ENCODE results near the gene ROR1.

Gene ROR1

GRCh38 chr1:63943393-63943792, 169.6 kb downstream of the ROR1 start:
- no peak for DNase-seq

DNA sequence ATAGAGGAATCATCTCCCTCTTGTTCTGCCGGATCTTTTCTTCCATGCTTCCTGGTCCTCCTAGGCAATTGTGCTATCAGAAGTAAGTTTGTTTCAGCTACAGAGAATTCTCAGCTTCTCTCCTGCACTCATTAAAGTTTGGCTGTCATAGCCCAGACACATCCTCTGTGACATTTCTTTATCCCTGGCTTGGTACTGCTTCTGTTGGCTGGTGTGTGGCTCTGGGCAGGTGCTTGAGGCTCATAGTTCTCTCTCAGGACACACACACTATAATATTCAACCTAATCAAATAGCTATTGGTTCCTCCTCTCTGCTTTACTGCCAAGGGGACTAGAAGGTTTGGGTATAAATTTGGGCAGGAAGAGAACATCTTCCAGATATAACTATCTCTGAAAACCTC, 172.1 kb downstream of the ROR1 start:
- no peak for DNase-seq

DNA sequence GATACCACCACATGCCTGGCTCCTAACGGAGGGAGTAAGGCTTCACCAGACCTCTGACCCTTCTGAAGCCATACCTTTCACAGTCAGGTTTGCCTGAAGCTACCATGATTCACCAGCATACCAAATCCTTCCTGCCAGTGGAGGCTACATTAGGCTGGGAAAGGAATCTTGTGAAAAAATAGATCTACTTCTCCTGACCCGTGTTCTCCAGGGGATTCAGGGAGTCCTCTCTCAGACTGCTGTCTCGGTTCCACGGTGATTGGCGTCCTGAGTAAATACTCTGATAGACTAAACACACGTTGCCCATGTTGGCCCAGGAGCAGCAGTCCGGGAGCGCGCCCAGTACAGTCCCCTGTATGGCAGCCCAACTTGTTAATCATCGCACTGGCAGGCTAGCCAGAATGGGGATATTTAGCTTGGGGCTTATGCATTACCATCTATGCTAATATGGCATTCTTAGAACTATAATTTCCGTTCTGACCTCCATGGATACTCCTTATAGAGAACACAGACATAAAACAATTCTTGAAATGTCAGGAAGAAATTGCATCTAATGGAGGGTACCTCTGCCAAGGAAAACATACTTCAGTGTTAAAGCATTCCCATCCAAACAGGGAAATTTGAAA, 173.2 kb downstream of the ROR1 start:
- DNase-seq: no peak

- DNase-seq: no peak
Measured at GRCh38 chr1:63947904-63948303, 174.1 kb downstream of the ROR1 start.

DNA sequence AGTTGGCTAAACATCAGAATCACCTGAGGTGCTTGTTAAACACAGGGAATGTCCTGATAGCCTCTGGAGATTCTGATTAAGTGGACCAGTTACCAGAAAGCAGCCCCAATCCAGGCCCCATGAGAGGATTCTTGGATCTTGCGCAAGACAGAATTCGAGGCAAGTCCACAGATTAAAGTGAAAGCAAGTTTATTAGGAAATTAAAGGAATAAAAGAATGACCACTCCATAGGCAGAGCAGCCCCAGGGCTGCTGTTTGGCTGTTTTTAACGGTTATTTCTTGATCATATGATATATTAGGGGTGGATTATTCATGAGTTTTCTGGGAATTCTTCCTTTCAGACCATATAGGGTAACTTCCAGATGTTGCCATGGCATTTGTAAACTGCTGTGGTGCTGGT, 176.2 kb downstream of the ROR1 start:
- DNase-seq: no peak

GRCh38 chr1:63951059-63951946, 177.5 kb downstream of the ROR1 start:
- no peak for DNase-seq

DNA sequence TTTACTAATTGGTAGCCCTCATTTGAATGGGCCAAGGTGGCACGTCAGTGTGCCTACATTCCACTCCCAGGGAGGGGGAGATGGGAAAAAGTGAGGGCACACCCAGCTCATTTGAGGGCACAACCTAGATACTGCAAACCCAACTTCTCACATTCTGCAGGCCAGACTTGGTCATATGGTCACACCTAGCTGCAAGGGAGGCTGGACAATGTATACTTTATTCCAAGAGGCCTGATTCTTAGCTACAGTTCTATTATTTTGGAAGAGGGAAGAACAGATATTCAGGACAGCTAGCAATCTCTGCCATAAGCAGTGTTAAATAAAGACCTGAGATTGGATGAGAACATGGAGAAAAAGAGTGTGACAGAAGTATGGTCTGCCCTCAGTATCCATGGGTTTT, 180.4 kb downstream of the ROR1 start:
- no peak for DNase-seq

- DNase-seq: no peak
Measured at GRCh38 chr1:63955370-63956145, 181.7 kb downstream of the ROR1 start.

- no peak for DNase-seq
Measured at GRCh38 chr1:63958556-63958955, 184.7 kb downstream of the ROR1 start.

GRCh38 chr1:63960326-63960725, 186.5 kb downstream of the ROR1 start:
- no peak for DNase-seq

DNA sequence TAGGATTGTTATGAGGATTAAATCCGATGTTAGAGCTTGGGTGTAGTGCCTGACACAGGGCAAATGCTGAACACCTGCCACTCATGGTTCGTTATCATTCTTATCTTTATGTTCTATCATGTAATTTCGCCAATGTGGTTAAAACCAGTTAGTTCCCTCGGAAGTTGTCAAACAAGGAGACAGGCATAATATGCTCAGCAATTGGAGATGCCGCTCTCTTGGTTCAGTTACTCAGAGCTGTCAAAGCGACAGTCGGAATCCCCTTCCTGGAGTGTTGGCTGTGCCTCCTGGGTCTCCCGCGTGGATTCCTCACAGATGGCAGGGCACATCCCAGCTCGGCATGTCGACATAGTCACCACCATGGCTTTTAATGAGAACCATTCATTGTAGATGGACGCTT, 192.2 kb downstream of the ROR1 start:
- no peak for DNase-seq

- DNase-seq: no peak
Measured at GRCh38 chr1:63967901-63968300, 194.1 kb downstream of the ROR1 start.

- no peak for DNase-seq
Measured at GRCh38 chr1:63968663-63969440, 195.0 kb downstream of the ROR1 start.

- DNase-seq: no peak
Measured at GRCh38 chr1:63969441-63969901, 195.7 kb downstream of the ROR1 start.

- DNase-seq: no peak
Measured at GRCh38 chr1:63971557-63971956, 197.7 kb downstream of the ROR1 start.

GRCh38 chr1:63973005-63973419, 199.2 kb downstream of the ROR1 start:
- no peak for DNase-seq

DNA sequence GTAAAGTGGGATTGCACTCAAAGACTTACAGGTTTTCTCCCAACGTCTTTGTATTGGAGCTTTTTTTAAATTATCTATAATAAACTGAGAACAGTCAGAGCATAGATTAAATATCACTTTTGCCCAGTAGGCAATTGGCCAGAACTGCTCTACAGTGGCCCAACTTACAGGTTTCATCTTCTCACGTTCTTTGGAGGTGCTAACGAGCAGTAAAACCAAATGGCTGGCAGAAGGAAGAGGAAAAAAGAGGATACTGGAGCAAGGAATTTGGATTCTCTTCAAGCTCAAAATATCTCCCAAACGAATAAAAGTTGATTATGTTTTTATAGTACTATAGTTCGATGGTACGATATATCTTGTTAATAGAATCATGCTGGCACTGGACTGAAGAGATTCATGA, 201.1 kb downstream of the ROR1 start:
- DNase-seq: no peak

DNA sequence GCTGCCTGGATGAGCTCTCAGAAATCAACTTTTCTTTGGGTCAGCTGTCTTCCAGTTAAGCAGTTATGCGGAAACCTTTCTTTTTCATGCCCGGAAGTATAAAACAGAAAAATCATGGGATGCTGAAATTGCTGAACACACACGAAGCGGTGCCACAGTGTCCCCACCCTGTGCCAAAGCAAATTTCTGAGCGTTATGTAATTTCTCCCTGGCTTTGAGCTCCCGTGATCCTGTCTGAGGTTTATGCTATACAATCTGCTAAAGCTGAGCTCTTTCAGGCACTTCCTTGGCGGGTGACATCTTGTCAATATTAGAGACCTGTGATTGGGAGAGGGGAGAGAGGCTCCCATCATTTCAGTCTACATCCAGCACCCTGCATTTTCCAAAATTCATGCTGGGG, 201.7 kb downstream of the ROR1 start:
- DNase-seq: no peak

DNA sequence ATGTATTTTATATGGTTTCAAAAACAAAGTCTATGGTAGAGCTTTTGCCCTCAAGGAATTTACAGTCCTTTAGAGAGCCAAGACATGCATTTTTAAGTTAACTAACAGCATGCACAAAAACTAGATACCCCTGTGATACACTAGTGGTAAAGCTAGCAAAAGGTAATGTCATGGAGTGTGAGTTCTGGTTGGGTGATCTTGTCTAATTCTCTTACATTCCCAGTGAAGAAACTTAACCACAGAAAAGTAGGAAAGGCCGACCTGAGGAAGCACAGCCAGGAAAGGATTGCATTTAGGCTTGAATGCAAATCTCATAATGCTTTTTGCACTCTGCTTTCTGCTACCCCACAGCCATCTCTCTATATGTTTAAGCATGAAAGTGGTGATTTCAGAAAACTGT, 202.2 kb downstream of the ROR1 start:
- DNase-seq: no peak

DNA sequence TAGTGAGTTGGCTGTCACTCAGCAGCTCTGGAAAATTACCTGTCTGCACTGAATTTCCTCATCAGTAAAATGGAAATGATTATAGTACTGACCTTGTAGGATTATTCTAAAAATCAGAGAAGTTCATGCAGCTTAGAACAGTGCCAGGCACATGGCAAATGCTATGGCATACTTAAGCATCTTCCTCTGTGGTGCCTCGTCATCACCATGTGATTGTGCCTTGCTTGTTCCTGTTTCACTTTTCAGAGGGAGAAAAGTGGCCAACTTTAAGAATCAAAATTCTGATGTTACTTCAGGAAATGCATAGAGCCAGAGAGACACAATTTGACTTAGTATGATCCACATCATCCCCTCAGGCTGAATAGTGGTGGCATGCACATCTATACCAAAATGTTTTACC, 203.6 kb downstream of the ROR1 start:
- DNase-seq: no peak

DNA sequence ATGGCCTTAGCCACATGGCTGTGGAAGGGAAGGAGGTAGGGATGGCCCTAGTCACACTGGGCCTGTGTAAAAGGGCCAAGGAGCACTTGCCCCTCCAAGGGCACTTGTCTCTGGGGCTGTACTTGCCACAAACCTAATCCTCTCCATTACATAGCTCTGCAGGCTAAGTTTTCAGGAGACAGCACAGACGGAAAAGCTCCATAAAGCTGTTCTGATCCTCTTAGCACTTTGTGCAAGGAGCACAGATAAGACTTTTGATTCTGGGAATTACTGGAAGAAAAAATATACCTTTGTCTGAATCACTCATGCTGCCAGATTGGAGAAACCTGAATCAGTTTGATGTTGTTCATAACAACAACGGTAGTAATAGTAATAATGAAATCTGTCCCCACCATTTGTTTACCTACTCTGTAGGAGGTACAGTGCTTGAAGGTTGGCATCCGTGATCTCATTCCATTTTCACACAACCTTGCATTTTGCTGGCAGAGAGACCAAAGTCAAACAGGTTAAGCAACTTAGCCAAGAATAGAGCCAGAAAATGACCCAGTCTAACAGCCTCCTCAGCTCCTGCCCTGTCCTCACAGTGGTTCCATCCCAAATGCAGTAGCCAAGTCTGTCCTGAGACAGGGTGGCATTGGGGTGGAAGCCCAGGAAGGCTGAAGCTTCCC, 207.1 kb downstream of the ROR1 start:
- no peak for DNase-seq

DNA sequence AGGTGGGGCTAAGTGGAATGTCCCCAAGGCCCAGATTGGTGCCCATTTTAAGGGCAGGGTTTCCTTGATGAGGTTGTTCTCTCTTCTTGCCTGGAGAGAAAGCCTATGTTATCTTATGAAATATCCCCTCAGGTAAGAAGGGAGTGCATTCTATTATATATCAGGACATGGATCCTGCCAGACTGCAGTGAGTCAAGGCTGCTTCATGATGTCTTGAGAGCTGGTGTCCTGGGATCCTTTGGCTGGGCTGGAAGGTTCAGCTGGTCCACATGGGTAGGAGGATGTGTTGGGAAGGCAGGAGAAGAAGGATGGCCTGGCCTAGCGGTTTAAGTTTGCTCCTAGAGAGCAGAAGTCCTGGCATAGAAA, 207.6 kb downstream of the ROR1 start:
- DNase-seq: no peak

Data from activated CD4-positive, alpha-beta T cell treated with anti-CD3 and anti-CD28 coated beads for 4 hours (primary cell).